Measurements from ENCODE around the gene XRCC5. TPM values are rescaled to one million over a fixed set of nuclear protein-coding genes. Genes with fewer than 3 reads are reported as not detected.

Gene XRCC5
- total and polyA plus RNA-seq, 4 experiments from 2014 or later = 235 to 348 (median 273) TPM

DNA sequence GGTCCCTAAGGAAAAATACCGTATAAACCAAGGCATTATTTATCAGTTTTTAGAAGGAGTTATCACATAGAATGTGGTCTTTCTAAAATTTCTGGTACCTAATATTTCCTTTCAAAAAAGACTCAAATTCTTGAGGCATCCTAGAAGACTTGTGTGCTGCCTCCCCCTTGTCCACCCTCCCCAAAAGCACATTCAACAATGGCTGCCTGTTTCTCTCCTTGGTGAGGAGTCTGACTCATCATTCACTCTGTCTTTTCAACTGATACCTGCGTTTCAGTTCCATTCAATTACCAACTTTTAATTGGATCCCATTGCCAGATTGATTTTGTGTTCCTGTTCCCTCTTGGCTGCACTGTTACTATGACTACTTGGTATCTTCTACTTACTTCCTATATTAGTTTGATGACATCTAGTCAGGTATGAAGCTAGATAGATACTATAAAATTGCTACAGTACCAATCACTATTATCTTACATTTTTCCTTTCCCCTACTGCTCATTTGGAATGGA lies 72.9 kb downstream of the XRCC5 start:
- POLR2A ChIA-PET (ENCODE audit: partially characterized antibody) = no interaction called here
- Mint-ChIP-seq H3K4me3 (peak overlapping the region in 1 of 8 donors; percentile 12), H3K27me3 (no peaks in the 10 kb centered on the region), H3K36me3 (peaks cover 51 to 75% of the 10 kb centered on the region in 2 donors), H3K4me1 (peaks cover 58 to 88% (median 73%) of the 10 kb centered on the region in 4 donors), H3K9me3 (no peaks in the 10 kb centered on the region), H3K27ac (peak overlapping the region in 4 of 7 donors; percentile 30 to 86 (median 56))
- Histone ChIP-seq H3K27me3 (ENCODE audit: insufficient read depth, low read length) (no peaks in the 10 kb centered on the region), H3K36me3 (ENCODE audit: insufficient read depth, low read length) (peaks cover 15% of the 10 kb centered on the region), H3K27ac (ENCODE audit: low read depth, low read length) (no peak overlapping the region), H3K9me3 (ENCODE audit: control insufficient read depth in 1 of 2, low read length in 2 of 2) (no peaks in the 10 kb centered on the region), H3K4me1 (ENCODE audit: insufficient read depth, low read length) (peaks cover 41% of the 10 kb centered on the region), H3K4me3 (ENCODE audit: low read length in 2 of 2) (no peak overlapping the region)
- intact Hi-C loops (cut with micrococcal nuclease) = no loop called here
- no peak for DNase-seq
- CTCF ChIA-PET (ENCODE audit: partially characterized antibody) = no interaction called here

DNA sequence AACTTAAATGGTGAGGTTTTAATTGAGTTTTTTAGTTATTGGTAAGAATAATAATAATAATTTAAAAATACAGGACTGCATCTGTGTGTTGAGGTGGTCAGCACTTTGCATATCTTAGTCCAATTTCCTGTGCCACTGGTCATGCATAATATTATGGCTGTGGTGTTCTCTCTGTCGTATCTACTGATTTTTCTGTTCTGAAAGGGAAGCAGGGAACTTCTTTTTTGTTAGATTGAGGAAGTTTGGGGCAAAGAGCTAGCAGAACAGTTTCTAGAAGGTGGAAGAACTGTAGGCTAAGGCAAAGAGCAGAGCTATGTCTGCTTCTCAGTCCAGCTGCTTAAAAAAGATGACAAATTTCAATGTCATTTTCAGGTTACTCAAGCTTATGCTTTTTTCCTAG lies 74.3 kb downstream of the XRCC5 start:
- no peak for DNase-seq
- H3K4me1 ChIP-seq (ENCODE audit: insufficient read depth, low read length) = peaks cover 53% of the 10 kb centered on the region
- H3K4me3 ChIP-seq (ENCODE audit: low read length in 2 of 2) = no peak overlapping the region
- H3K36me3 ChIP-seq (ENCODE audit: insufficient read depth, low read length) = peaks cover 15% of the 10 kb centered on the region
- H3K27me3 Mint-ChIP-seq = no peaks in the 10 kb centered on the region
- ChIA-PET POLR2A (ENCODE audit: partially characterized antibody) (no interaction called here), CTCF (ENCODE audit: partially characterized antibody) (interaction anchor here (1.0 kb wide), 1 partner anchor 220 kb away, joined by 3 read pairs; no protein-coding TSS in a partner anchor)
- no peaks in the 10 kb centered on the region for H3K27me3 ChIP-seq (ENCODE audit: insufficient read depth, low read length)
- H3K27ac Mint-ChIP-seq = peak overlapping the region in 5 of 7 donors; percentile 11 to 67 (median 54)
- H3K4me3 Mint-ChIP-seq = peak overlapping the region in 1 of 8 donors; percentile 29
- peaks cover 62 to 88% (median 74%) of the 10 kb centered on the region in 4 donors for H3K4me1 Mint-ChIP-seq
- no peaks in the 10 kb centered on the region for H3K9me3 ChIP-seq (ENCODE audit: control insufficient read depth in 1 of 2, low read length in 2 of 2)
- intact Hi-C loops (cut with micrococcal nuclease) = no loop called here
- no peaks in the 10 kb centered on the region for H3K9me3 Mint-ChIP-seq
- H3K36me3 Mint-ChIP-seq = peaks cover 44 to 68% of the 10 kb centered on the region in 2 donors
- no peak overlapping the region for H3K27ac ChIP-seq (ENCODE audit: low read depth, low read length)

DNA sequence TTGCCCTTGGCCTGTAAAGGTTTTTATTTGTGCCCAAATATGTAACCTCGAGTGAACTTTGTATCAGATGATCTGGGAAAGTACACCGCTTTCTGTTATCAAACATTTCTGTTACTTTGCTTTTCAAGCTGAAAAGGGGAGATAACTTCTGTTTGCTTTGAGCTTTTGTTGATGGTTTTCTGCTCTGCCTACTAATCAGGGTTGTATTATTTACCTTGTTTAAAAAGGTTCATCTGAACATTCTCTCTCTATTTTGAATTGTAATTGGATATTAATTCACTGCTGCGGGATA lies 79.4 kb downstream of the XRCC5 start:
- Mint-ChIP-seq H3K27me3 (no peaks in the 10 kb centered on the region), H3K4me3 (no peak overlapping the region), H3K9me3 (no peaks in the 10 kb centered on the region), H3K4me1 (peaks cover 43 to 69% (median 51%) of the 10 kb centered on the region in 4 donors), H3K27ac (peak overlapping the region in 6 of 7 donors; percentile 7 to 53 (median 29)), H3K36me3 (peaks cover 30 to 61% of the 10 kb centered on the region in 2 donors)
- no peak overlapping the region for H3K27ac ChIP-seq (ENCODE audit: low read depth, low read length)
- POLR2A ChIA-PET (ENCODE audit: partially characterized antibody) = no interaction called here
- intact Hi-C loops (cut with micrococcal nuclease) = no loop called here
- H3K4me1 ChIP-seq (ENCODE audit: insufficient read depth, low read length) = peaks cover 39% of the 10 kb centered on the region
- H3K27me3 ChIP-seq (ENCODE audit: insufficient read depth, low read length) = no peaks in the 10 kb centered on the region
- CTCF ChIA-PET (ENCODE audit: partially characterized antibody) = interaction anchor here (1.5 to 2.3 kb wide), 2 partner anchors 155 to 216 kb away, joined by 3 to 6 read pairs; no protein-coding TSS in a partner anchor
- no peaks in the 10 kb centered on the region for H3K9me3 ChIP-seq (ENCODE audit: control insufficient read depth in 1 of 2, low read length in 2 of 2)
- H3K4me3 ChIP-seq (ENCODE audit: low read length in 2 of 2) = no peak overlapping the region
- H3K36me3 ChIP-seq (ENCODE audit: insufficient read depth, low read length) = peaks cover 18% of the 10 kb centered on the region
- DNase-seq = no peak

DNA sequence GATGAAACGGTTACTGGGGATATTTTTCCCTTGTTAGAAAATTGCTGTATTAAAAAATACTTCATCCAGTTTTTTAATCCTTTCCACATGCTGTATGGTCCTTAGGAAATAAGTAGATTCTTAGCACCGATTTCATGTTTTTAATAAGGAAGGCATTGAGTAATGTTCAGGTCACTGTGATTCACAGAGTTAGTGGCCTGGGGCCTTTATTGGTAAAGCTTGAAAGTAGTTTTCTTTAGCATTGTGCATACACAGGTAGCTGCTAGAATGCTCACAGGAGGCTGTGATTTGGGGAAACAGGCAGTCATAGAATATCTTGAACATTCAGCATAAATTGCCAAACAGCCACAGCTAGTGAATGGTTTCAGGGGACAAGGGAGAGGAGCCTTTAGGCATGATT lies 79.8 kb downstream of the XRCC5 start:
- H3K27me3 ChIP-seq (ENCODE audit: insufficient read depth, low read length) = no peaks in the 10 kb centered on the region
- peak overlapping the region in 5 of 7 donors; percentile 23 to 58 (median 32) for H3K27ac Mint-ChIP-seq
- no peak for DNase-seq
- ChIA-PET POLR2A (ENCODE audit: partially characterized antibody) (no interaction called here), CTCF (ENCODE audit: partially characterized antibody) (interaction anchor here (1.5 to 2.3 kb wide), 2 partner anchors 155 to 215 kb away, joined by 3 to 6 read pairs; no protein-coding TSS in a partner anchor)
- H3K36me3 Mint-ChIP-seq = peaks cover 31 to 61% of the 10 kb centered on the region in 2 donors
- no peaks in the 10 kb centered on the region for H3K9me3 ChIP-seq (ENCODE audit: control insufficient read depth in 1 of 2, low read length in 2 of 2)
- H3K4me3 Mint-ChIP-seq = no peak overlapping the region
- H3K4me1 Mint-ChIP-seq = peaks cover 39 to 67% (median 51%) of the 10 kb centered on the region in 4 donors
- peaks cover 22% of the 10 kb centered on the region for H3K36me3 ChIP-seq (ENCODE audit: insufficient read depth, low read length)
- H3K4me1 ChIP-seq (ENCODE audit: insufficient read depth, low read length) = peaks cover 36% of the 10 kb centered on the region
- no peak overlapping the region for H3K27ac ChIP-seq (ENCODE audit: low read depth, low read length)
- no peak overlapping the region for H3K4me3 ChIP-seq (ENCODE audit: low read length in 2 of 2)
- intact Hi-C loops (cut with micrococcal nuclease) = no loop called here
- H3K27me3 Mint-ChIP-seq = no peaks in the 10 kb centered on the region
- no peaks in the 10 kb centered on the region for H3K9me3 Mint-ChIP-seq

DNA sequence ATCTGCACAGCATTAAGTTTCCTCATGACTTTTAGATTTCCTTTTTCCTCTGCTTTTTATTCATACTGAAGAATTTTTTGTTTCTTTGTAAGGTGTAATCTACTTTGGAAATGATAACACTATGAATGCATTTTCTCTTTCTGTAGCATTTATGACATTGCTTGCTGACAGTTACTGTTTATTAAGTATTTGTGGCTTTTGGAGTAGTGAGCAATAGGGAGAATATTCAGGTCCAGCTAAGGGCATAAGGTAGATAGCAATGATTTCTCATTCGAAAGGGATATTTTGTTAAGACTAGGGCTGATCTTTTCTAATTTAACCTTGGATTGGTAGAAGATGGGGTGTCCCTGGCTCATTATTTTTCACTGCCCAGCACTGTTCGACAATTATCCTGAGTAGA lies 80.3 kb downstream of the XRCC5 start:
- Histone ChIP-seq H3K4me3 (ENCODE audit: low read length in 2 of 2) (no peak overlapping the region), H3K36me3 (ENCODE audit: insufficient read depth, low read length) (peaks cover 27% of the 10 kb centered on the region), H3K9me3 (ENCODE audit: control insufficient read depth in 1 of 2, low read length in 2 of 2) (no peaks in the 10 kb centered on the region), H3K27ac (ENCODE audit: low read depth, low read length) (no peak overlapping the region), H3K4me1 (ENCODE audit: insufficient read depth, low read length) (peaks cover 36% of the 10 kb centered on the region), H3K27me3 (ENCODE audit: insufficient read depth, low read length) (no peaks in the 10 kb centered on the region)
- CTCF ChIA-PET (ENCODE audit: partially characterized antibody) = interaction anchor here (1.5 to 2.3 kb wide), 2 partner anchors 155 to 215 kb away, joined by 3 to 6 read pairs; no protein-coding TSS in a partner anchor
- H3K27ac Mint-ChIP-seq = peak overlapping the region in 4 of 7 donors; percentile 3 to 58 (median 28)
- peaks cover 36 to 65% of the 10 kb centered on the region in 2 donors for H3K36me3 Mint-ChIP-seq
- DNase-seq = no peak
- H3K4me1 Mint-ChIP-seq = peaks cover 41 to 66% (median 54%) of the 10 kb centered on the region in 4 donors
- H3K9me3 Mint-ChIP-seq = no peaks in the 10 kb centered on the region
- POLR2A ChIA-PET (ENCODE audit: partially characterized antibody) = no interaction called here
- H3K27me3 Mint-ChIP-seq = no peaks in the 10 kb centered on the region
- H3K4me3 Mint-ChIP-seq = no peak overlapping the region
- intact Hi-C loops (cut with micrococcal nuclease) = no loop called here

DNA sequence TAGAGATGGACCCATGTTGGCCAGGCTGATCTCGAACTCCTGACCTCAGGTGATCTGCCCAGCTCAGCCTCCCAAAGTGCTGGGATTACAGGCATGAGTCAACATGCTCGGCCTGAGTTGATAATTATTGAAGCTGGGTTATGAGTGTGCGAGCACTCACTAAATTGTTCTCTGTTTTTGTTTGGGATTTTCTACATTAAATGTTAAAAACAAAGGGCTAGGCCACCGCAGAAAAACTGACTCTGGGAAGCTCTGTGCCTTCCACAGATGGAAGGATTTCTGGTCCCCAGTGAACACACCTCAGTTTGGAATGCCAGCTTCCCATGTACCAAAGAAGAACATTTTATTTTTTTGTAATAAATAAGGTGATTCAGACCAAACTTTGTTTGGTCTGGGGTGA lies 83.0 kb downstream of the XRCC5 start:
- H3K27me3 ChIP-seq (ENCODE audit: insufficient read depth, low read length) = no peaks in the 10 kb centered on the region
- Mint-ChIP-seq H3K9me3 (no peaks in the 10 kb centered on the region), H3K27ac (no peak overlapping the region), H3K4me1 (peaks cover 21 to 39% (median 32%) of the 10 kb centered on the region in 4 donors), H3K4me3 (no peak overlapping the region), H3K36me3 (peaks cover 48 to 74% of the 10 kb centered on the region in 2 donors), H3K27me3 (no peaks in the 10 kb centered on the region)
- DNase-seq = no peak
- H3K27ac ChIP-seq (ENCODE audit: low read depth, low read length) = no peak overlapping the region
- peaks cover 53% of the 10 kb centered on the region for H3K36me3 ChIP-seq (ENCODE audit: insufficient read depth, low read length)
- H3K4me1 ChIP-seq (ENCODE audit: insufficient read depth, low read length) = peaks cover 13% of the 10 kb centered on the region
- ChIA-PET POLR2A (ENCODE audit: partially characterized antibody) (no interaction called here), CTCF (ENCODE audit: partially characterized antibody) (no interaction called here)
- no peaks in the 10 kb centered on the region for H3K9me3 ChIP-seq (ENCODE audit: control insufficient read depth in 1 of 2, low read length in 2 of 2)
- intact Hi-C loops (cut with micrococcal nuclease) = no loop called here
- H3K4me3 ChIP-seq (ENCODE audit: low read length in 2 of 2) = no peak overlapping the region

DNA sequence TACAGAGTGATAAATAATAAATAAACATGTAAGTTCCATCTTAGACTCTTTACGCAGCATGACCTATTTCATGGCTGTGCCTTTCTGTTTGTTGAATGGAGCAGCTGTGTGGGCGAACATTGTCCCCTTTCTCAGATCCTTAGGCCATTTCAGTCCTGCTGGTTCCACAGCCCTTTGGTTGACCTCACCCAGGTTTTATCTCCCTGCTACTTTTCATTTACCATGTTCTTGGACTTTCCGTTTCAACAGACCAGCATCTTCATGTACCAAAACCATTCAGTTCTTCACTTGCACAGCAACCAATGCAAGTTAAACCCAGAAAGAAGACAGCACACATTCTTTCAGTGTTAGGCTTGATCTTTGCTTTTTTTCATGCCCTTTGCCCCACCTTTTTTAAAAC lies 83.8 kb downstream of the XRCC5 start:
- Mint-ChIP-seq H3K27ac (peak overlapping the region in 2 of 7 donors; percentile 33 to 59), H3K27me3 (no peaks in the 10 kb centered on the region), H3K4me1 (peaks cover 17 to 32% (median 26%) of the 10 kb centered on the region in 4 donors), H3K36me3 (peaks cover 56 to 79% of the 10 kb centered on the region in 2 donors), H3K9me3 (no peaks in the 10 kb centered on the region), H3K4me3 (no peak overlapping the region)
- H3K4me3 ChIP-seq (ENCODE audit: low read length in 2 of 2) = no peak overlapping the region
- peaks cover 8% of the 10 kb centered on the region for H3K4me1 ChIP-seq (ENCODE audit: insufficient read depth, low read length)
- CTCF ChIA-PET (ENCODE audit: partially characterized antibody) = no interaction called here
- POLR2A ChIA-PET (ENCODE audit: partially characterized antibody) = no interaction called here
- no peak for DNase-seq
- H3K9me3 ChIP-seq (ENCODE audit: control insufficient read depth in 1 of 2, low read length in 2 of 2) = no peaks in the 10 kb centered on the region
- no peak overlapping the region for H3K27ac ChIP-seq (ENCODE audit: low read depth, low read length)
- H3K36me3 ChIP-seq (ENCODE audit: insufficient read depth, low read length) = peaks cover 60% of the 10 kb centered on the region
- intact Hi-C loops (cut with micrococcal nuclease) = no loop called here
- no peaks in the 10 kb centered on the region for H3K27me3 ChIP-seq (ENCODE audit: insufficient read depth, low read length)
